ENCODE measurements around the gene OR2AT4.
"Not testable (repeated sequence)": the region's sequence is repeated elsewhere in the genome, so short reads cannot be mapped to it uniquely, and the experiment has no call there.

The OR2AT4 gene

GRCh38 chr11:75063741-75064314, 32.8 kb downstream of the OR2AT4 start:
- DNase-seq = no peak

DNA sequence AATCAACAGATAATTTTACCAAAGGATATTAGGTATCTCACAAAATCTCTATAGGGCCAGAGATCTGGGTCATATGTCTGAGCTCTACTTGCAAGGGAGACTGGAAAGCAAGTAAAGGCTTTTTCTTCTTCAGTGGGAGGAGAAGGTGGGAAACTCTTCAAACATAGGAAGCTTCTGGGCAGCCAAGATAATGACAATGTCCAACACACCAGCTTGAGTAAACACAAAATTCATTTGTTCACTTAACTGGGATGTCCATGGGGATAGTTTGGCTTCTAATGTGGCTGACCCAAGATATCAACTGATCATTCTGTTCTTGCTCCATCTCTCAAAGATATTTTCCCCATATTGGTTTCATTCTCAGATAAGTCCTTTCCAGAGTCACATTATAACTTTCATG, 37.4 kb downstream of the OR2AT4 start:
- no peak for DNase-seq

DNA sequence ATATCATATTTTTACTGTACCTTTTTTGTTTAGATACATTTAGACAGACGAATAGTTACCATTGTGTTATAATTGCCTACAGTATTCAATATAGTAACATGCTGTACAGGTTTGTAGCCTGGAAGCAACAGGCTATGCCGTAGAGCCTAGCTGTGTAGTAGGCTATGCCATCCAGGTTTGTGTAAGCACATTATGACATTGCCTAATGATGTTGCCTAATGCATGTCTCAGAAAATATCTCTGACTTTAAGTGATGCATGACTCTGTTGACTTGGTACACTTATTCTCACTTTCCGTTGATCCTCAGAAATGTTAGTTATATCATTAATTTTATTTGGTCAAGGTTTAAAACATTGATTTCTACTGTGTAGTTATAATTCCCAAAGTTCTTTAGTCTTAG, 39.9 kb downstream of the OR2AT4 start:
- no peak for DNase-seq

DNA sequence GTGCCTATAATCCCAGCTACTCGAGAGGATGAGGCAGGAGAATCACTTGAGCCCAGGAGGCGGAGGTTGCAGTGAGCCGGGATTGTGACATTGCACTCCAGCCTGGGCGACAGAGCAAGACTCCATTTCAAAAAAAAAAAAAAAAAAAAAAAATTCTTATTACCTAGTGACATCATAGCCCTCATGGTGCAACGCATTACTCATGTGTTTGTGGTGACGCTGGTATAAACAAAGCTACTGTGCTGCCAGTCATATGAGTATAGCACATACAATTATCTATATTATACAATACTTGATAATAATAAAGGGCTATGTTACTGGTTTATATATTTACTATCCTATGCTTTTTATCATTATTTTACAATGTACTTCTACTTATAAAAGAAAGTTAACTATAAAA, 41.2 kb downstream of the OR2AT4 start:
- DNase-seq = no peak

DNA sequence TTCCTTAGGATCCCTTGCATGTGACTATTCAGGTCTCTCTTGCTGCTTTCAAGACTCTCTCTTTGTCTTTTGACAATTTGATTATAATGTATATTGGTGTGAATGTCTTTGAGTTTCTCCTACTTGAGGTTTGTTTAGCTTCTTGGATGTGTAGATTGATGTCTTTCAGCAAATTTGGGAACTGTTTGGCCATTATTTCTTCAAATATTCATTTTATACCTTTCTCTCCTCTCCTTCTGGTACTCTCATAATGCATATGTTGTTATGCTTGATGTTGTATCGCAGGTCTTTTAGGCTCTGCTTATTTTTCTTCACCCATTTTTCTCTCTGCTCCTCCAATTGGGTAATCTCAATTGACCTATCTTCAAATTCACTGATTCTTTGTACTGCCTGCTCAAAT, 44.2 kb downstream of the OR2AT4 start:
- DNase-seq = no peak

- DNase-seq = no peak
These were observed 45.6 kb downstream of the OR2AT4 start for GRCh38 chr11:75051043-75051442.

DNA sequence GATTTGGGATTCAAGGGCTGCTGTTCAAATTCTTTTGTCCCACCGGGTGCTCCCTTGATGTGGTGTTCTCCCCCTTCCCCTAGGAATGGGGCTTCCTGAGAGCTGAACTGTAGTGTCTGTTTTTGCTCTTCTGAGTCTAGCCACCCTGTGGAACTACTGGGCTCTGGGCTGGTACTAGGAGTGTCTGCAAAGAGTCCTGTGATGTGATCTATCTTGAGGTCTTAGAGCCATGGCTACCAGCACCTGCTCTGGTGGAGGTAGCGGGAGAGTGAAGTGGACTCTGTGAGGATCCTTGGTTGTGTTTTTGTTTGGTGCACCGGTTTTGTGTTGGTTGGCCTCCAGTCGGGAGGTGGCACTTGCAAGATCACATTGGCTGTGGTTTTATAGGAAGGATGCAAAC, 46.2 kb downstream of the OR2AT4 start:
- no peak for DNase-seq

- DNase-seq = not testable (repeated sequence)
These were observed 47.0 kb downstream of the OR2AT4 start for GRCh38 chr11:75049501-75050266.

GRCh38 chr11:75047191-75047590, 49.5 kb downstream of the OR2AT4 start:
- no peak for DNase-seq

DNA sequence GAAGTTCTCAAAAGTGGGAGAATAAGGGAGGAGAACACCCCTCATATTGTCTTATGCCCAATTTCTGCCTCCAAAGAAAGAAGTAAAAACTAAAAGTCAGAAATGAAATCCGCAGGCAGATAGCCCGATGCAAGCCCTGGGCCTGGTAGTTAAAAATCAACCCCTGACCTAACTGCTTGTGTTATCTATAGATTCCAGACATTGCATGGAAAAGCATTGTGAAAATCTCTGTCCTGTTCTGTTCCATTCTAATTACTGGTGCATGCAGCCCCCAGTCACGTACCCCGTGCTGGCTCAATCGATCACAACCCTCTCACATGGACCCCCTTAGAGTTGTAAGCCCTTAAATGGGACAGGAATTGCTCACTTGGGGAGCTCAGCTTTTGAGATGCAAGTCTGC, 50.0 kb downstream of the OR2AT4 start:
- not testable (repeated sequence) for DNase-seq

DNA sequence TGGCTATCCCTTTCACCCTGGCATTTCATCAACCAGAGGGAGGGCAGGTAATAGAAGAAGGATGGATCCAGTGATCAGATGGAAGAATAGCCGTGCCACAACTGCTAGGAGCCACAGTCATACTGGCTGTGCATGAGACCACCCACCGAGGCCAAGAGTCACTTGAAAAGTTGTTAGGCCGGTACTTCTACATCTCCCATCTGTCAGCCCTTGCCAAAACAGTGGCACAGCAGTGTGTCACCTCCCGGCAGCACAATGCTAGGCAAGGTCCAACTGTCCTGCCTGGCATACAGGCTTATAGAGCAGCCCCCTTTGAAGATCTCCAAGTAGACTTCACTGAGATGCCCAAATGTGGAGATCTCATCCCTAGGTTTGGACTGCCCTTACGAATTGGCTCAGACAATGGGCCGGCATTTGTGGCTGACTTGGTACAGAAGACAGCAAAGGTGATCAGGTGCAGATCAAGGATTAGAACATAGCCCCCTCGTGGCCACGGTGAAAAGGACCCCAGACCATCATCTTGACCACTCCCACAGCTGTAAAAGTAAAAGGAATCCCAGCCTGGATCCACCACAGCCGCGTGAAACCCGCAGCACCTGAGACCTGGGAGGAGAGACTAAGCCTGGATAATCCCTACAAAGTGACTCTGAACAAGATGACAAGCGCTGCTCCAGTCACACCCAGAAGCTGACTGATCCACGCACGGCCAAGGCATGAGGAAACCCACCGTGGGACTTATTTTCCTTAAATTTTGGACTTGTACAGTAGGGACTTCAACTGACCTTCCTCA, 52.1 kb downstream of the OR2AT4 start:
- DNase-seq = not testable (repeated sequence)

DNA sequence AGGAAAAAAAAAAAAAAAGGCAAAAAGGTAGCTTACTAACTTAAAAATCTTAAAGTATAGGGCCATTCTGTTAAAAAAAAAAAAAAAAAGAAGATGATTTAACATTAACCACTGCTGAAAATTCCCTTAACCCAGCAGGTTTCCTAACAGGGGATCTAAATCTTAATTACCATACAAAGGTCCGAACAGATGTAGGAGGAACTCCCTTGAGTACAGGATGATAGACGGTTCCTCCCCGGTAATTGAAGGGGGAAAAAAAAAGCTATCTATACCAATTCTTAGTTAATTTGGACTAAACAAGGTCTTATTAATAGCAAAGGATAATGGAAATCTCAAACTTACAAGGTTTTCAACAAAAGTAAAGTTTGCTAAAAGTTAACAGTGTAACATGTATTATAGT, 54.9 kb downstream of the OR2AT4 start:
- DNase-seq = not testable (repeated sequence)

GRCh38 chr11:75041263-75041662, 55.4 kb downstream of the OR2AT4 start:
- no peak for DNase-seq

DNA sequence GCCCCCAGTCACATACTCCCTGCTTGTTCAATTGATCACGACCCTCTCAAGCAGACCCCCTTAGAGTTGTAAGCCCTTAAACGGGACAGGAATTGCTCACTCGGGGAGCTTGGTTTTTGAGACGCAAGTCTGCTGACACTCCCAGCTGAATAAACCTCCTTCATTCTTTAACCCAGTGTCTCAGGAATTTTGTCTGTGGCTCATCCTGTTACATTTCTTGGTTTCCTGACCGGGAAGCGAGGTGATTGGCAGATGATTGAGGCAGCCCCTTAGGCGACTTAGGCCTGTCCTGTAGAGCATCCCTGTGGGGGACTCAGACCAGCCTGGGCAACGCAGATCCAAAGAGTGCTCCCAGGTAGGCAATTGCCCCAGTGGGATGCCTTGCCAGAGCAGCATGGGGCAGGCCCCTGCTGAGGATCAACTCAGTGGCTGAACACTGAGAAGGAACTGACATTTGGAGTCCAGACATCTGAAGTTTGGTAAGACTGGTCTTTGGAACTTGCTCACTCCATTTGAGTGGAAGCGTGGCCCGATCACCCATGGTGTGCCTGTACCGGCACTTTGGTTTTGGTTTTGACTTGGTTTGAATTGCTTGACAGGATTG, 56.4 kb downstream of the OR2AT4 start:
- DNase-seq = no peak

- no peak for DNase-seq
These were observed 60.6 kb downstream of the OR2AT4 start for GRCh38 chr11:75035911-75036565.

GRCh38 chr11:75035256-75035655, 61.4 kb downstream of the OR2AT4 start:
- no peak for DNase-seq

DNA sequence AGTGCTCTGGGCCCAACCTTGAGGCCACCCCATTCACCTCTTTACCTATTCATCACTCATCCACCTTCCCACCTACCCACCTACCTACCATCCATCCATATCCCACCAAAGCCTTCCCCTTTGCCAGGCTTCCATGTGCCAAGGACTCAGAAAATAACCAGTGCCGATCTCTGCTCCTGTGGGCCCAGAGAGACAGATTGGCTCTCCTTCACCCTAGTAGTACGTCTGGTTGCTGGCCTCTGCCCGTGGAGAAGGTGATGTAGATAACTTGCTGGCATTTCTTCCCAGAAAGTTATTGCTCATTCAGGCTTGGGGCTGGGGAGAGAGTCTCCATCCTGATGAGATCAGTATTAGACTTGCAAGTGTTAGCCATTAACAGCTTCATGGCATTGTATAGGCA, 62.8 kb downstream of the OR2AT4 start:
- no peak for DNase-seq

DNA sequence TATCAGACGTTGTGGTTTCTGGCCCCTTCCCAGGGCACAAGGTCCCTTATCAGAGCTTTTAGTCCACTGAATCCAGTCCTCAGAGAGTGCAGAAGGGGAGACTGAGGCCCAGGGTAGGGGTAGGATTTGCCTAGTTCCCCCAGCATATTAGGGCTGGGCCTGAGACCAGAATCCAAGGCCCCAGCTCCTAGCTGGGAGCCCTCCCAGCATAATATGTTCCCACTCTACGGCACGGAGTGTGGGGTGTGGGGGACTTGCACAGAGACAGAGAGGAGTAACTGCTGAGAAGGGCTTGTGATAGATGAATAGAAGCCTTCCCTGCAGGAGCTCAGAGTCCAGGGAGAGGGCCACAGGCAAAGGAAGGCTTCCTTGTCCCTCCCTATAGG, 64.1 kb downstream of the OR2AT4 start:
- DNase-seq = no peak

- peak; percentile 61 to 64 for DNase-seq
These were observed 64.7 kb downstream of the OR2AT4 start for GRCh38 chr11:75031771-75032549.
